Activated CD8-positive, alpha-beta memory T cell treated with anti-CD3 and anti-CD28 coated beads for 48 hours (primary cell): ENCODE data around the gene FAM120C.

Source experiments
- DNase-seq, 3 experiments: peaks; one replicate each; pipeline ENCODE4 v3.0.0-alpha.2; 2020; ENCODE audit warnings: low read depth in 2 of 3, low spot score in 2 of 3

Gene FAM120C, protein sequence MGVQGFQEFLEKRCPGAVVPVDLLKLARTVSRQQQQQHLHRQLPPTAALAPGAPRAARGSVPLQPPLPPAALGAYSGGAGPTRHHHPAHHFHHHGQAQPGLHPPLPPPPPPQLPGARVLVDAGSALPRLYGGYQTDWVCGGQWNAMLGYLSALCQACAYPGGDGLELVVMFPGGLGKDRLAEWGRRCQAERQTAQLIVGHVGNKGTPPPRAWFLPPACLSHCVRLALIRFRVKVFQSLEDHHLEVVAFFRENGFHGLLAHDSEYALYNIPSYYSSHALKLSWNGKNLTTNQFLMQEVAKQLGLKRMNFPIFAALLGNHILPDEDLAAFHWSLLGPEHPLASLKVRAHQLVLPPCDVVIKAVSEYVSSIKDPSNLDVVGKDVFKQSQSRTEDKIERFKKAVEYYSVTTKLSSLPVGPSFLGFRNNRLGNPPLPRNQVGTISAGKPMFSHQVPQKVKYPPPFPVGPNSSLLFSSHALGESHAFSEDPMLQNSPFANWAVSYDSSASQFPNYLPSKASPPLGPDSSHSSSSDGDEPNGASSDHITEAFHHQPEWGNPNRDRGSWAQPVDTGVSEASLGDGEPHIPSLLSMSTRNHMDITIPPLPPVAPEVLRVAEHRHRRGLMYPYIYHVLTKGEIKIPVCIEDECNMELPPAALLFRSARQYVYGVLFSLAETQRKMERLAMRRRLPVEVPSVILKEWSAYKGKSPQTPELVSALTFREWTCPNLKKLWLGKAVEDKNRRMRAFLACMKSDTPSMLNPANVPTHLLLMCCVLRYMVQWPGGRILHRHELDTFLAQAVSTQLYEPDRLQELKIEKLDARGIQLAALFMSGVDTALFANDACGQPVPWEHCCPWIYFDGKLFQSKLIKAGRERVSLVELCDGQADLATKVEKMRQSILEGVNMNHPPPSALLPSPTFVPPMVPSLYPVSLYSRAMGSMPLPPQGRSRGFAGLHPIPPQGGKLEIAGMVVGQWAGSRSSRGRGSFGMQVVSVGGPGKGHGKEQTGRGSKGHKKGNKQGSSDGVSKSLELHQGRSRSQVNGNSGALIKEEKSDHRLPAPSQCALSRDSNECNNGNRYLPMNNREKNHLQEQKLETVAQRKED

DNA sequence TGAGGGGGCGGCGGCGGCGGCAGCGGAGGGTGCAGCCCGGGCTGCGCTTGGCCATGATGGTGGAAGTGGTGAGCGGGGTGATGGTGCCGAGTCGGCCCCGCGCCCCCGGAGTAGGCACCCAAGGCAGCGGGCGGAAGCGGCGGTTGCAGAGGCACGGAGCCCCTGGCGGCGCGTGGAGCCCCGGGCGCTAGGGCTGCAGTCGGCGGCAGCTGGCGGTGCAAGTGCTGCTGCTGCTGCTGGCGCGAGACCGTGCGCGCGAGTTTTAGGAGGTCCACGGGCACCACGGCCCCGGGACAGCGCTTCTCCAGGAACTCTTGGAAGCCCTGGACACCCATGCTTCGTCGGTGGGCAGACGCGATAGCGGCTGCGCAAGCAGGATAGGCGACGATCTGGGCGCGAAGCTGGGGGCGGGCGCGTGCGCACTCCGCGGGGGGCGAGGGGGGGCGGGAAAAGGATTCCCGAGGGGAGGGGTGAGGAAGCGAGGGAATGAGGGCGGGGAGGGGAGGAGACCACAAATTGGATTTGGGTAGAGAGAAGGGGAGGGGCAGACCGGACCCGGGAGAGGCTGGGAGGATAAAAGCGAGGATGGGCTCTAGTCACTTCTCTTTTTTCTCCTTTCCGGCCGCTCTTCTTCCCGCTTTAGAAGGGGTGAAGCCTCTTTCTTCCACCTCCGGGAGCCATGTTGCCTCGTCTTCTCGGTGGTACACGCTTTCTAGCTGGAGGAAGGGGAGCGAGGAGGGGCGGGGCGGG lies at the start of gene FAM120C:
Gene FAM120C, minus strand, starts transcription at position 391 of the 750 bp plus-strand sequence. Its CDS starts 56 bp downstream, at position 335.
- peak; percentile 18 to 33 (median 22) for DNase-seq

DNA sequence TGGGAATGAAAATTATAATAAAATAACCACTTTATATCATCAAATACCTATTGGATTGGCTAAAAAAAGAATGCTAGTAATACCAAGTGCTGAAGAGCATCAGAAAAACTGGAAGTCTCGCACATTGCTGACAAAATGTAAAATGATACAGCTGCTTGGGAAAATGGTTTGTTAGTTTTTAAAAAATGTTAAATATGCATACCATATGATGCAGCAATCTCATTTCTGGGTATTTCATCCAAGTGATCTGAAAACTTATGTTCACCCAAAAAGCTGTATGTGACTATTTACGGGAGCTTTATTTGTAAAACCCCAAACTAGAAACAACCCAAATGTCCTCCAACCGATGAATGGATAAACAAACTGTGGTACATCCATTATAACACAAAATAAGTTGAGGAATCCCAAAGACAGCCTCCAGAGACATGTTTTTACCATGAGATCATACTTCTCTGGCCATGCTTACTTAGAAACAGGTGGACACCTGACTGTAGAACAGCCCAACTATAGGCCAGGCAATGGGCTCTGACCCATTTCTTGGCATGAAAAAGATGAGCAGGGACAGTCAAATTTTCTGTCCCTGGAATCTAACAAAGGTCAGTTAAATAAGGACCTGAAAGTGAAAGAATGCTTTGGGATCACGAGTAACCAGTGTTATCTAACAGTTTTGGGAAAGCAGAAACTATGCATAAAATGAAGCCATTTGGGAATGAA lies 47.5 kb upstream of the FAM120C start:
- DNase-seq, result no peak

DNA sequence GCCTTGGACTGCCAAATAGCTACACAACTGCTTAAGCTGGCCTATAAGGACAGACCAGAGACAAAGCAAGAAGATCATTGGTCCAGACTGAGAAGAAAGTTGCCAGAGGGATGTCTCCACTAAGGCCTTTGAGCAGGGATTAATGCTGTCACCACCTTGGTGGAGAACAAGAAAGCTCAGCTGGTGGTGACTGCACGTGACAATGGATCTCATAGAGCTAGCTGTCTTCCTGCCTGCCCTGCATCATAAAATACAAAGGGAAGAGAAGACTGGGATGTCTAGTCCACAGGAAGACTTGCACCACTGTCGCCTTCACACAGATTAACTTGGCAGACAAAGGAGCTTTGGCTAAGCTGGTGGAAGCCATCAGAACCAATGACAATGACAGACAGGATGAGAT lies 40.5 kb upstream of the FAM120C start:
- DNase-seq, result no peak

DNA sequence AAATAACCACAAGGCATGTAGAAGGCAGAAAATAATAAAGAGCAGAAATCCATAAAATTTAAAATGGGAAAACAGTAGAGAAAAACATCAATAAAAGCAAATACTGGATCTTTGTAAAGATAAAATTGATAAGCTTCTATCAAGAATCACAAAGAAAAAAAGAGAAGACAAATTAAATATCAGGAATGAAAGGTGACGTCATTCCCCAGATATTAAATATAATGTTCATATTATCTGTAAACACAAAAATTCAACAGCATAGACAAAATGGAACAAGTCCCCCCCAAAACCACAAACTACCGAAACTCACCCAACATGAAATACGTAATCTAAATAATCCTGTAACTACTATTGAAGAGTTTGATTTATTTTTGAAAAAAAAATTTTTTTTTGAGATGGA lies 30.5 kb upstream of the FAM120C start:
- DNase-seq, result no peak

DNA sequence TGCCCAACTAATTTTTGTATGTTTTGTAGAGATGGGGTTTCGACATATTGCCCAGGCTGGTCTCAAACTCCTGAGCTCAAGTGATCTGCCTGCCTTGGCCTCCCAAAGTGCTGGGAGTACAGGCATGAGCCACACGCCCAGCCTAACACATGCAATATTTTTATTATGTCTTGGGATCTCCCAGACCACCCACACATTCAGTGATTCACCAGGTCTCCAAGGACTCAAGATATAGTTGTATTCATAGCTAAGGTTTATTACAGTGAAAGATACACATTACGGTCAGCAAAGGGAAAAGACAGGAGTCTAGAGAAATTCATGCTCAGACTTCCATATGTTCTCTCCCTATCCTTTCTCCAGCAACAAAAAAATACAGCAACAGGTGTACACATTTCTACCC lies 25.5 kb upstream of the FAM120C start:
- no peak for DNase-seq

DNA sequence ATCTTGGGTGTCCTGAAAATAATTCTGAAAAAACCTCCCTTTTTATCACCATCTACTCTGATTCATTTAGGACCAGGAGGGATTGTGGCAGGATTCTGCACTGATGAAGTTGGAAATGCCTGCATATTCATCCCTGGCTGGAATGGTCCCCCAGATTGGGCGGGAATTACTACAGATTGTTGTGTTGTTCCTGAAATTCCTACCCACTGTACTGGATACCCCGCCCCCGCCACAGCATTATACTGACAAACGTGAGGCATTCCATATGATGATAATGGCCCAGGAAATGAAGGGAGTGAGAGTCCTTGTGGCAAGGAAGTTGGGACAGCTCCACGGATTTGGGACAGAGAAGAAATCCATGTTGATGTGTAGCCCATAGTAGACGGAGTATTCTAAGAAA lies 15.2 kb upstream of the FAM120C start:
- no peak for DNase-seq

DNA sequence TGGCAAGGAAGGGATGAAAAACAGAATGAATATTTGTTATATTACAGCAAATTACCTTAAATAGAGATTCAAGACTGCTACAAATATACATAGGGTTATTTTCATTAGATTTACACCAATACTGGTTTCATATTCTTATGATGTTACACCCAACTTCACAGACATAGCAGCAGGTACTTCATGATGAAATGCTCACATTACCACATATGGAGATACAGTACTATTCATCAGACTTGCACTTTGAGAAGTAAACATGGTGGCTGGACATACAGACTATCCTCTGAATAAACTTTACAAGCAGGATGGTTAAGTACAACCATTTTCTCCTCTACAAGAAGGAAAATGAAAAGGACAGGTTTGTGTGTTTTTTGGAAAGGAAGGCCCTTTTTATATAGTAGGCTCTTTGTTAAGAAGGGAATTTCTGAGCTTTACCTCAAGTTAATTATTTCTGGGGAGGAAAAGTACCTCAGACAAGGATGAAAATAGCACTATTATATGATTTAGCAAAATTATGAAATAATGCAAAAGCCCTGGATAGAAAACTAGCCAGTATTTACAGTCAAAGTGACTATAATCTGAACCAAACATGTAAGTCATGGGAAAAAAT lies 12.0 kb upstream of the FAM120C start:
- no peak for DNase-seq

DNA sequence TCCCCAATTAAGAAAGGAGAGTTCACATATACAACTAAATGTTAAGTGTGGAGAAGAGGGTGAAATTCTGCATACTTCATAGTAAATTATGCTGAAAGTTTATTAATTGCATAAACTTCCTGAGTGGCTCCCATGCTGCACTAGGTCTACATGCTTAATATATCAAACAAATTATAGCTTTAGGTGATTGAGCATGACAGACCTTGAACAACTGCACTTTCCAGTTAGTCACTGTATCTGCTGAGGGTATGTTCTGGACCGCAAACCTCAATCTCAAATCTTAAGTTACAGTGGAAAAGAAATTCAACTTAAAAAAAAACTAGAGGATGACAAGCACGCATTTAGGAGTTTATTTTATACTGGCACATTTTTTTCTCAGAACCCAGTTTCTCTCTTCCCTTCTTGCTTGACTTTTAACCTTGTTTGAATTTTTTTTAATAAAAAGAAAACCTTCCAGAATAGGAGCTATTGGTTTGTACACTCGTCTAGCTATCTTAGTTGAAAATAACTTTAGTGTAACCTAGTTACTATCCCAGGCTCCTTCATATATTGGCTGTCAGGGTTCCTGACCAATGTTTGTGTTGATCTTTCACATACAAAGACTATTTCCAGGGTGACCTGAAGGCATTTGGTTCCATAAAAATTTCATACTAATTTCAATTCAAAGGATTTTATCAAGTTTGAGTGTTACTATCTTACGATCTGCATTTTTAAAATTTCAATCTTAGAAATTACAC lies 10.2 kb upstream of the FAM120C start:
- DNase-seq, result no peak

DNA sequence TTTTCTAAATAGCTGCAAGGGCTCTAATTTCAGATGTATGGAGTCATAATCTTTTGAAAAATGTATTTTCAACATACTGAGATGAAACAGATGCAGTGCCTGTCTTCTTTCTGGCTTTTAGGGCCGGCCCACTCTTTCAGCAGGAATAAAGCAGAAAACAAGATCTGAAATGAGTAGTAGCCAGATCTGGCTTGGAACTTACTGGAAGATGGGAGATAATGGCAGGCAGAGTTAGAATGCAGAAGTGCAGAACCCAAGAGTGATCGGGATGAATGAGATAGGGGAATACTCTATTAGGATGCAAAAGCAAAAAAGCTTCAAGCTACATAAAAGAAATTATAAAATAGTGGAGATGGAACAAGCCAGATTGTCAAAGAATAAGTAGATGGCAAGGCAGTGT lies 1.4 kb upstream of the FAM120C start:
- no peak for DNase-seq

DNA sequence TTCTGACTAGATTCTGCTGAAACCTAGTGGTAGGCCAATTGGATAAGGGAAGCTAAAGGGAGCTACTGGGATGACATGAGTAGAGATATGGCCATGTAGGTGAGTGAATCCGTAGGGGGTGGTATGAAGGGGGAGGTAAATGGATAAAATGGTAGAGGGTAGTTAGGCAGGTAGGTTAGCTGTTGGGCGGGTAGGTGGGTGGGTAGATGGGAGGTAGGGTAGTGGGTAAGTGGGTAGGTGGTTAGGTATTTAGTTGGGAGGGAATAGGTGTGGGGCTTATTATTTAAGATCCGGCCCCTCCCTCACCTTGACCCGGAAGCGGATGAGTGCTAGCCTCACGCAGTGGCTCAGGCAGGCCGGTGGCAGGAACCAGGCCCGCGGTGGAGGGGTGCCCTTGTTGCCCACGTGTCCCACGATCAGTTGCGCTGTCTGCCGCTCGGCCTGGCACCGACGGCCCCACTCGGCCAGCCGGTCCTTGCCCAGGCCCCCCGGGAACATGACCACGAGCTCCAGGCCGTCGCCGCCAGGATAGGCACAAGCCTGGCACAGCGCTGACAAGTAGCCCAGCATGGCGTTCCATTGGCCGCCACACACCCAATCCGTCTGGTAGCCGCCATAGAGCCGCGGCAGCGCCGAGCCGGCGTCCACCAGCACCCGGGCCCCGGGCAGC lies 725 bp downstream of the FAM120C start:
- peak; percentile 8 to 27 (median 9) for DNase-seq

DNA sequence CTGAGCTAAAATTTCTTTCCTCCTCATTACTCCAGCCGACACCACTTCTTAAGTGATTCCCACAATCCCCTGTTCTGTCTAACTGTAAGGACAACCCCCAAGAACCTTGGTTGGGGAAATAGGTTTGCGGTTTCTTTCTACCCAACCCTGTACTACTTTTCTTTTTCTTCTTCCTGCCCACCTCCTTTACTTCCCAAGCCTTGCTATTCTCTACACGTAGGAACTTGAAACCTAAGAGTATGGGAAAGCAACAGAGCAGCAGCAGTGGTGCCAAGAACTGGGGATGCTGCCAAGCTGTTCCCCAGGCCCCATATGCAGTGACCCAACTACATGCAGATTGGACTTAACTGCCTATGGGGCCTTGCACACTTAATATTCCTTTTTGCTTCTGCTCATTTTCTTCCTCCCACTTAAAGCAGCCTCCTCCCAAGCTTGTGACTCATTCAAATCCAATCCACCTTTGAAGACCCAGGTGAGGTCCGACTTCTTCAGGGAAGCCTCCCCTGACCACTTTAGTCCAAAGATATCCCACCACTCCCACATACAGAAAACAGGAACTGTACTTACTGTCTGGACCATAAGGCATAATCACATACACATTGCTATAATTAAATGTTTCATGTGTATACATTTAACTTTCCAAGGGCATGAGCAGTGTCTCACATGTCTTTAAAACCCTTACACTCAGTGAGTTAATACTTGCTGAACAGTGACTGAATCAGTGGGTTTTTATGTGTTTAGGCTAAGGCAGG lies 1.7 kb downstream of the FAM120C start:
- no peak for DNase-seq

DNA sequence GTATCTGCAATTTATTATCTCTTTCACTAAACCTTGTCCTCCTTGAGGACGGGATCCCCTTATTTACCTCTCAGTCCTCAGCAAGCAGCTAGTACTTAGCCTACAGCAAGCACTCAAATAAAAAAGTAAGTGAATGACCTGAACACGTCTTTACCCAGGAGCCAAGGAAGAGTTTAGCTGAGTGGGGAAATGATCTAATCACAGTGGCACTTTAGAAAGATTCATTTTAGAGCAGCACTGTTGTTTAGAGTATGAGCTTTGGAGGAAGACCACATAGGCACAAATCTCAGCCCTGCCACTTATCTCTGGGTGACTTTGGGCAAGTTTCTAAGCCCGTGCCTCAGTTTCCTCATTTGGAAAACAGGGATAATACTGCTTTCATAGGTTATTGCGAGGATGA lies 2.7 kb downstream of the FAM120C start:
- no peak for DNase-seq

DNA sequence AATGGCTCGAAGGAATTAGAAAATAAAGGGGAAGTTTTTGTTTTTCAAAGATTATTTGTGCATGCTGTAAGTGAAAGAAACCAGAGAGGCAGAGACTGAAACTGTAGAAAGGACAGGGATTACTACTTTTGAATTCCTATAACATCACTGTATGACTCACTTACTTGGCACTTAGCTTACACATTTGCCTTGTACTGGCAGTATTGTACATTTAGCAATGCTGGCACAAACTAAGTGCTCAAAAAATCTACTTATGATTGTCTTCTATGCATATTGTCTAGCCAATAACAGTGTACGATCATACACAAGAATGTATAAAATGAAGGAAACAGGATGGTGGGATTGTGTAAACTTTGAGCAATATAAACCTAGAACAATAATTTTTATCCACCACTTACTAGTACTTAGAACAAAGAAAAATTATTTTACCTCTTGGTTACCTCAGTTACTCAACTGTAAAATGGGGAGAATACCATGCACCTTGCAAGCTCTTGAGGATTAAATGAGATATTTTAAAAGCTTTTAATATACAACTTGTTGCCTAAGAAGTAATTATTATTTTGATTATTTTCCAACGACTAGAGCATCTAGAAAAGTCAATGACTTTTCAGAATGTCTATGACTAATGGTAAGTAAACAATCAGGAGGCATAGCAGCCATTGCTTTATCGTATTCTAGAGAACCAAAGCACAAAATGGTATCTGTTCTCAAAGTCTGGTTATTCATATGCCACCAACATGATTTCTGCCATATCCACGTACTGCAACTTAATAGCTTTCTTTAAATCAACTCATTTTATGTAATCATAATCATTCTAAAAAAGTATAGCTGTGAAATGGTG lies 4.7 kb downstream of the FAM120C start:
- DNase-seq, result no peak

DNA sequence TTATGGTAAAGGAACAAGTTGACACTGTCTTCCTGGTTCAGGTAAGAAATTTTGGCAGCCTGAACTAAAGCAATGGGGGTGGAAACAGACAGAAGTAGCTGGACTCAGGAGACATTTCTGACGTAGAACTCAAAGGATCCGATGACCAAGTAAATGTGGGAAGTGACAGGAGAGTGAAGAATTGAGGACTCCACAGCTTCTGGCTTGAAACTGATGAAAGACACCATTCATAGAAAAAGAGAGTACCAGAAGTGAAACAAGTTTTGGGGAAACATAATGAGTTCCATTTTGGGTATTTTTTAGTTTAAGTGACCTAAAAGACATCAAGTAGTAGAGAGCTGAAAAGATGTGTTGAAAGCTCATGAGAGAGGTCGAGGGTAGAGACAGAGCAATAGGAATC lies 5.7 kb downstream of the FAM120C start:
- DNase-seq, result no peak

DNA sequence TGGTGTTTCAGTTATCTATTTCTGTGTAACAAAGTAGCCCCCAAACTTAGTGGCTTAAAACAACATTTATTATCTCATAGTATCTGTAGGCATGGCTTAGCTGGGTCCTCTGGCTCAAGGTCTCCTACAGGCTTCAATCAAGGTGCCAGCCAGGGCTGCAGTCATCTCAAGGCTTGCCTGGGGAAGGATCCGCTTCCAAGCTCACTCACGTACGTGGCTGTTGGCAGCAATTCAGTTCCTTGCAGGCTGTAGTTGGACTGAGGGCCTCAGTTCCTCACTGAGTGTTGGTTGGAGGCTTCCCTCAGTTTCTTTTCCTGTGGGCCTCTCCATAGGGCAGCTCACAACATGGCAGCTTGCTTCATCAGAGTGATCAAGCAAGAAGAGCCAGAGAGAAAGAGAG lies 9.3 kb downstream of the FAM120C start:
- DNase-seq, result no peak

DNA sequence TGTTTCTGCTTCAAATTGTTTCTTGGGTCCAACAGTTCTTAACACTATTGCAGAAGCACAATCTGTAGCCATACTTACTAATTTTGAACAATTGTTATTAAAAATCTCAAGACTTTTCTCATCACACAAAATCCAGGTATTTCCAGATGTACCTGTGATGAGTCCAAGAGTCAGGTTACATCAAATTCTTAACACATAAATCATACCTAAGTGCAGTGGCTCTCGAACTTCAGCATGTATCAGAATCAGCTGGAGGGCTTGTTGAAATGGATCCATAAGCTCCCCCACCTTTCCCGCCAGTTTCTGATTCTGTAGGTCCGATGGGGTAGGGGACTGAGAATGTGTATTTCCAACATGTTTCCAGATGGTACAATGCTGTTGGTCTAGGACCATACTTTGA lies 10.6 kb downstream of the FAM120C start:
- DNase-seq, result no peak
